Measurements from ENCODE around the gene PMEPA1. TPM values are rescaled to one million over a fixed set of nuclear protein-coding genes. Genes with fewer than 3 reads are reported as not detected.

PMEPA1 gene
- total RNA-seq, 1 experiment from 2014 or later: 163 TPM

- peaks cover 85% of the 10 kb centered on the region for H3K79me2 ChIP-seq (ENCODE audit: low read depth)
- H3K27me3 ChIP-seq (ENCODE audit: insufficient read depth, low read depth): no peaks in the 10 kb centered on the region
- no peaks in the 10 kb centered on the region for H3K9me3 ChIP-seq (ENCODE audit: insufficient read depth, low read depth)
- intact Hi-C loops (cut with micrococcal nuclease; ENCODE audit: unreplicated experiment): loop anchor here (10.0 kb wide), 1 partner anchor 260 kb away; no protein-coding TSS in a partner anchor
- H3K4me3 ChIP-seq: peak overlapping the region; percentile 13; the same call in 1 of the 2 replicates
- no peak for TF ChIP-seq EZH2 (IDR thresholded peaks at IDR 0.05; ENCODE audit: low read depth)
- no peak for TF ChIP-seq CTCF (conservative IDR thresholded peaks at IDR 0.05)
- peak overlapping the region; percentile 96 for H3K27ac ChIP-seq
- H2AFZ ChIP-seq: no peak overlapping the region
- peaks cover 22% of the 10 kb centered on the region for H3K36me3 ChIP-seq (ENCODE audit: low read depth)
- ChIA-PET CTCF (interaction anchor here (1.0 kb wide), 1 partner anchor 15 kb away, joined by 4 read pairs; no protein-coding TSS in a partner anchor), POLR2A (ENCODE audit: unreplicated experiment) (interaction anchor here (0.6 to 3.0 kb wide), 6 partner anchors 11 to 483 kb away, joined by 3 to 25 read pairs (median 4); partner anchors contain the start of gene PMEPA1)
- peaks cover 94% of the 10 kb centered on the region for H3F3A ChIP-seq (ENCODE audit: insufficient read depth, low read depth)
- H3K4me1 ChIP-seq (replicated peaks; ENCODE audit: insufficient read depth): peaks cover 93% of the 10 kb centered on the region
- no TSS peak for BruUV-seq (replicated peaks)
- no peaks in the 10 kb centered on the region for H4K20me1 ChIP-seq (ENCODE audit: insufficient read depth)
- peak overlapping the region; percentile 71 for H3K4me2 ChIP-seq
- DNase-seq: peak; percentile 97 to 98
- H3K9me2 ChIP-seq (ENCODE audit: insufficient read depth): no peaks in the 10 kb centered on the region
Measured at GRCh38 chr20:57695012-57695411, 14.8 kb downstream of the PMEPA1 start.

DNA sequence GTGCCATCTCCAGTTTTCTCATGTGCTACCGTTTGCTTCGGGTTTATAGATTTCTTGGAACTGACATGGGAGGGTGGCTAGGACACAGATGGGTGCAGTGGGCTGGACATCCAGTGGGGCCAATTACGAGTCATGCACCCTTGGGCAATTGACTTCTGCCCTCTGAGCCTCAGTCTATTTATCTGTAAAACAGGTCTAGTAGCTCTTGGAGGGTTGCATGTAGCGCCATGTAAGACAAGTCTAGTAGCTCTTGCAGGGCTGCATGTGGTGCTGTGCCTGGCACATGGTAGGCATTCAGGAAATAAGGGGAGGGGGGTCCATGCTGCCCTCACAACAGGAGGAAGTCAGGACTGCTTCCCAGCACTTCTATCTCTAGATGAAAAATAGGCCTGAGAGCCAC is 15.3 kb downstream of the PMEPA1 start:
- Histone ChIP-seq H2AFZ (no peak overlapping the region), H4K20me1 (ENCODE audit: insufficient read depth) (no peaks in the 10 kb centered on the region), H3K27ac (peak overlapping the region; percentile 96), H3K4me1 (replicated peaks; ENCODE audit: insufficient read depth) (peaks cover 93% of the 10 kb centered on the region), H3K27me3 (ENCODE audit: insufficient read depth, low read depth) (no peaks in the 10 kb centered on the region), H3K9me3 (ENCODE audit: insufficient read depth, low read depth) (no peaks in the 10 kb centered on the region), H3K9me2 (ENCODE audit: insufficient read depth) (no peaks in the 10 kb centered on the region), H3K79me2 (ENCODE audit: low read depth) (peaks cover 85% of the 10 kb centered on the region), H3F3A (ENCODE audit: insufficient read depth, low read depth) (peaks cover 94% of the 10 kb centered on the region), H3K4me3 (peak overlapping the region; percentile 13; the same call in 1 of the 2 replicates), H3K36me3 (ENCODE audit: low read depth) (peaks cover 23% of the 10 kb centered on the region; the same call in 1 of the 2 replicates), H3K4me2 (peak overlapping the region; percentile 71)
- ChIA-PET POLR2A (ENCODE audit: unreplicated experiment) (interaction anchor here (0.6 to 3.0 kb wide), 5 partner anchors 12 to 483 kb away, joined by 3 to 25 read pairs (median 4); partner anchors contain the start of gene PMEPA1), CTCF (interaction anchor here (0.6 to 1.7 kb wide), 3 partner anchors 14 to 519 kb away, joined by 3 to 7 read pairs (median 4); no protein-coding TSS in a partner anchor)
- intact Hi-C loops (cut with micrococcal nuclease; ENCODE audit: unreplicated experiment): loop anchor here (5.0 to 10.0 kb wide), 2 partner anchors 208 to 260 kb away; no protein-coding TSS in a partner anchor
- no peak for TF ChIP-seq CTCF (conservative IDR thresholded peaks at IDR 0.05)
- no peak for TF ChIP-seq EZH2 (IDR thresholded peaks at IDR 0.05; ENCODE audit: low read depth)
- TSS peak; percentile 9 for BruUV-seq (replicated peaks)
- DNase-seq: peak in 1 of 2 experiments; percentile 57

- no peaks in the 10 kb centered on the region for H3K9me3 ChIP-seq (ENCODE audit: insufficient read depth, low read depth)
- CTCF ChIA-PET: interaction anchor here (0.6 to 1.7 kb wide), 3 partner anchors 14 to 520 kb away, joined by 3 to 7 read pairs (median 3); no protein-coding TSS in a partner anchor
- peak overlapping the region; percentile 13; the same call in 1 of the 2 replicates for H3K4me3 ChIP-seq
- peaks cover 94% of the 10 kb centered on the region for H3F3A ChIP-seq (ENCODE audit: insufficient read depth, low read depth)
- peak overlapping the region; percentile 96 for H3K27ac ChIP-seq
- peak overlapping the region; percentile 71 for H3K4me2 ChIP-seq
- peaks cover 29% of the 10 kb centered on the region; the same call in 1 of the 2 replicates for H3K36me3 ChIP-seq (ENCODE audit: low read depth)
- peaks cover 93% of the 10 kb centered on the region for H3K4me1 ChIP-seq (replicated peaks; ENCODE audit: insufficient read depth)
- BruUV-seq (replicated peaks): no TSS peak
- TF ChIP-seq EZH2 (IDR thresholded peaks at IDR 0.05; ENCODE audit: low read depth): no peak
- TF ChIP-seq CTCF (conservative IDR thresholded peaks at IDR 0.05): peak; percentile 19; the same call in 1 of the 2 replicates
- H4K20me1 ChIP-seq (ENCODE audit: insufficient read depth): no peaks in the 10 kb centered on the region
- POLR2A ChIA-PET (ENCODE audit: unreplicated experiment): interaction anchor here (0.5 to 3.0 kb wide), 3 partner anchors 16 to 1107 kb away, joined by 3 to 25 read pairs (median 15); partner anchors contain the start of gene PMEPA1
- peaks cover 86% of the 10 kb centered on the region for H3K79me2 ChIP-seq (ENCODE audit: low read depth)
- H2AFZ ChIP-seq: no peak overlapping the region
- no peaks in the 10 kb centered on the region for H3K27me3 ChIP-seq (ENCODE audit: insufficient read depth, low read depth)
- DNase-seq: no peak
- H3K9me2 ChIP-seq (ENCODE audit: insufficient read depth): no peaks in the 10 kb centered on the region
- intact Hi-C loops (cut with micrococcal nuclease; ENCODE audit: unreplicated experiment): loop anchor here (1.0 to 10.0 kb wide), 13 partner anchors 17 to 515 kb away; partner anchors contain the start of gene PMEPA1
Measured at GRCh38 chr20:57693670-57694329, 16.0 kb downstream of the PMEPA1 start.
